Measurements from ENCODE around the gene DAB1.

- TF ChIP-seq CTCF (IDR thresholded peaks at IDR 0.05) (no peak), POLR2A (IDR thresholded peaks at IDR 0.05) (no peak)
Measured at GRCh38 chr1:57048856-57049255, 375.0 kb downstream of the DAB1 start.
